IMR-90 (cell line): ENCODE results near the gene BMX. TPM values are rescaled to one million over a fixed set of nuclear protein-coding genes. Genes with fewer than 3 reads are reported as not detected.

Source experiments
- ATAC-seq: fragments of 200-7000 bp; cut with Tn5 transposase; 2 replicates; pipeline ENCODE4 v1.9.1; 2020; ENCODE audit warnings: low read depth, mild to moderate bottlenecking, moderate library complexity
- BruUV-seq: library from RNA; stranded (reverse); fragments of 400-500 nt; replicated peaks from 2 replicates; lab custom pipeline; 2021; lab: Mats Ljungman, UMichigan
- CTCF ChIA-PET: fragments of 300-600 bp; formaldehyde crosslinking; extraction: SDS; loops from one replicate; lab custom pipeline; 2021; ENCODE audit warnings: antibody characterized with exemption; lab: Yijun Ruan, JAX
- POLR2A ChIA-PET: fragments of 300-600 bp; sonication (Branson Sonifier 250); formaldehyde crosslinking; loops from one replicate; lab custom pipeline; 2022; ENCODE audit warnings: antibody characterized with exemption; ENCODE audit not compliant: unreplicated experiment; lab: Charles Lee
- DNase-seq: peaks from one replicate; pipeline ENCODE4 v3.0.0; 2013
- H2AFZ ChIP-seq: replicated peaks from 2 replicates; pipeline ENCODE3; 2013; ENCODE audit warnings: low read length, mild to moderate bottlenecking; ENCODE audit not compliant: poor library complexity
- H2AK5ac ChIP-seq: 2 replicates; pipeline ENCODE4 v1.6.1; 2013; ENCODE audit warnings: low read depth, low read length, inconsistent platforms
- H2AK9ac ChIP-seq: replicated peaks from 2 replicates; pipeline ENCODE3; 2013; ENCODE audit warnings: mild to moderate bottlenecking, low read depth, low read length, moderate library complexity; ENCODE audit not compliant: poor library complexity
- H2BK120ac ChIP-seq: 2 replicates; pipeline ENCODE4 v1.6.1; 2013; ENCODE audit warnings: low read depth, low read length, inconsistent platforms
- H2BK15ac ChIP-seq: 3 replicates; pipeline ENCODE4 v1.6.1; 2013; ENCODE audit warnings: low read depth, low read length, inconsistent platforms
- H2BK20ac ChIP-seq: 2 replicates; pipeline ENCODE4 v1.6.1; 2013; ENCODE audit warnings: low read depth, mild to moderate bottlenecking, inconsistent platforms, low read length, moderate library complexity
- H2BK5ac ChIP-seq: 2 replicates; pipeline ENCODE4 v1.6.1; 2013; ENCODE audit warnings: mild to moderate bottlenecking, low read depth, low read length, inconsistent platforms; ENCODE audit not compliant: poor library complexity, severe bottlenecking
- H3K14ac ChIP-seq: replicated peaks from 2 replicates; pipeline ENCODE4 v1.6.1; 2013; ENCODE audit warnings: low read depth, low read length, inconsistent platforms
- H3K18ac ChIP-seq: 2 replicates; pipeline ENCODE4 v1.6.1; 2013; ENCODE audit warnings: low read depth, low read length, control low read depth
- H3K23ac ChIP-seq: 2 replicates; pipeline ENCODE4 v1.6.1; 2013; ENCODE audit warnings: low read depth, low read length, inconsistent platforms
- H3K27ac ChIP-seq: 2 replicates; pipeline ENCODE4 v1.5.1; 2013; ENCODE audit warnings: mild to moderate bottlenecking, control low read depth, low read length; ENCODE audit not compliant: insufficient read depth
- H3K27me3 ChIP-seq: 2 replicates; pipeline ENCODE4 v1.6.1; 2013; ENCODE audit warnings: low read length; ENCODE audit not compliant: control insufficient read depth, insufficient read depth
- H3K36me3 ChIP-seq: 2 replicates; pipeline ENCODE4 v1.6.1; 2013; ENCODE audit warnings: low read length, mixed read lengths; ENCODE audit not compliant: control insufficient read depth, insufficient read depth
- H3K4ac ChIP-seq: 2 replicates; pipeline ENCODE4 v1.6.1; 2013; ENCODE audit warnings: low read depth, low read length, inconsistent platforms
- H3K4me1 ChIP-seq: 2 replicates; pipeline ENCODE4 v1.6.1; 2013; ENCODE audit warnings: low read length, mixed read lengths; ENCODE audit not compliant: control insufficient read depth, insufficient read depth
- H3K4me2 ChIP-seq: 2 replicates; pipeline ENCODE4 v1.6.1; 2013; ENCODE audit warnings: low read depth, mild to moderate bottlenecking, control low read depth, low read length, moderate library complexity
- H3K4me3 ChIP-seq: 2 replicates; pipeline ENCODE4 v1.5.1; 2013; ENCODE audit warnings: low read depth, mild to moderate bottlenecking, control low read depth, low read length, moderate library complexity; ENCODE audit not compliant: insufficient read depth
- H3K56ac ChIP-seq: 2 replicates; pipeline ENCODE4 v1.6.1; 2013; ENCODE audit warnings: low read length, inconsistent platforms; ENCODE audit not compliant: insufficient read depth; ENCODE audit errors: extremely low read depth
- H3K79me1 ChIP-seq, 2 experiments: 2 replicates each; pipeline ENCODE4 v1.6.1; 2013; ENCODE audit warnings: low read length in 2 of 2, inconsistent platforms in 1 of 2, low read depth in 1 of 2
- H3K9ac ChIP-seq: 2 replicates; pipeline ENCODE4 v1.6.1; 2013; ENCODE audit warnings: low read depth, low read length, control low read depth
- H3K9me1 ChIP-seq: 2 replicates; pipeline ENCODE4 v1.6.1; 2013; ENCODE audit warnings: low read length, inconsistent platforms; ENCODE audit not compliant: insufficient read depth
- H3K9me3 ChIP-seq: 2 replicates; pipeline ENCODE4 v1.6.1; 2013; ENCODE audit warnings: low read length; ENCODE audit not compliant: control insufficient read depth, insufficient read depth
- H4K20me1 ChIP-seq: 2 replicates; pipeline ENCODE4 v1.6.1; 2013; ENCODE audit warnings: low read length, inconsistent platforms; ENCODE audit not compliant: insufficient read depth
- H4K5ac ChIP-seq: 2 replicates; pipeline ENCODE4 v1.6.1; 2013; ENCODE audit warnings: mild to moderate bottlenecking, low read depth, low read length, control low read depth
- H4K8ac ChIP-seq, 2 experiments: 2 replicates each; pipeline ENCODE4 v1.6.1; 2013; ENCODE audit warnings: low read depth in 2 of 2, low read length in 2 of 2, control low read depth in 1 of 2, inconsistent platforms in 1 of 2
- H4K91ac ChIP-seq: 2 replicates; pipeline ENCODE4 v1.6.1; 2013; ENCODE audit warnings: low read depth, low read length, inconsistent platforms; ENCODE audit not compliant: insufficient read depth
- CEBPB ChIP-seq: IDR thresholded peaks from 2 replicates; pipeline ENCODE4 v1.6.1; 2012; ENCODE audit warnings: low read depth, low read length, improper control_type of control experiment
- FOS ChIP-seq: fragments of 150-350 bp; IDR thresholded peaks from 2 replicates; pipeline ENCODE4 v1.6.1; 2016; ENCODE audit warnings: low read depth, low read length
- POLR2A ChIP-seq: IDR thresholded peaks from 2 replicates; pipeline ENCODE4 v1.6.1; 2012; ENCODE audit warnings: mild to moderate bottlenecking, low read depth, low read length
- dilution Hi-C: fragments of 300-500 bp; cut with HindIII; formaldehyde crosslinking; loops from one replicate; pipeline ENCODE4 v1.14.3; 2018; ENCODE audit warnings: low sequenced_read_pairs; ENCODE audit not compliant: unreplicated experiment
- in situ Hi-C: fragments of 300-500 bp; cut with MboI; formaldehyde crosslinking; loops from 3 replicates; pipeline ENCODE4 v1.14.3; 2019; ENCODE audit warnings: low sequenced_read_pairs, inconsistent platforms, mixed read lengths
- intact Hi-C: fragments of 100-400 bp; cut with micrococcal nuclease; formaldehyde crosslinking; loops from 2 replicates; pipeline ENCODE4 v1.10.0; 2022
- polyA plus RNA-seq, 3 experiments: library from polyadenylated mRNA; depleted of rRNA; stranded (reverse); fragments of >200 nt; gene quantifications; 2 replicates each; pipeline ENCODE4 v1.2.3, GENCODE V29; 2012; ENCODE audit warnings: low replicate concordance in 1 of 3
- total RNA-seq: library from RNA; depleted of rRNA; stranded (reverse); fragments of >200 nt; gene quantifications from 2 replicates; pipeline ENCODE4 v1.2.3, GENCODE V29; 2012

Gene BMX
- total and polyA plus RNA-seq, 2 of the 4 experiments (the other 2 are of a cell fraction): not detected

DNA sequence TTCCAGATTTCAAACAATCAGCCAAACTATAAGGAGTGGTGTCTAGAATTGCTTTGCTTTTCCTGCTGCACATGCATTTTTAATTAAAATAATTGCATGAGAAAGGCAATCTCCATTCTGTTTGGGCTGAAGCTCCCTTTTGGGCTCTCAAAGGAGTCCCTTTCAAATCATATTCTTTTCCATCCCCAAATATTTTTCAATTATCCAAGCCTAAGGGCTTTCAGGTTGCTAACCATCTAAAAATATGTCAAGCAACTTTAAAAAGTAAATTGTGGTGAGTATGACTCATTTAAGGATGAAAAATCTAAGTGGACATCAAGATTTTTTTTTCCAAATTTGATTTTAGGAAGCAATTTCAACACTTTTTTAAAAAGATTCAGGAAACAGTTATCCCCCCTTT is 35.9 kb upstream of the BMX start:
- BruUV-seq: no TSS peak
- Histone ChIP-seq H2AK5ac (no peak overlapping the region), H3K4me1 (peaks cover 2% of the 10 kb centered on the region), H2BK15ac (no peak overlapping the region), H3K27me3 (peaks cover 2% of the 10 kb centered on the region; the same call in 1 of the 2 replicates), H4K91ac (no peak overlapping the region), H2AK9ac (no peak overlapping the region), H4K20me1 (no peaks in the 10 kb centered on the region), H3K27ac (no peak overlapping the region), H3K9ac (no peak overlapping the region), H3K14ac (no peak overlapping the region), H3K4me3 (no peak overlapping the region), H2BK5ac (no peak overlapping the region), H2BK20ac (no peak overlapping the region), H3K9me3 (no peaks in the 10 kb centered on the region), H4K5ac (no peak overlapping the region), H3K23ac (no peak overlapping the region), H3K18ac (no peak overlapping the region), H3K36me3 (no peaks in the 10 kb centered on the region), H3K9me1 (no peaks in the 10 kb centered on the region), H3K4ac (no peak overlapping the region), H3K4me2 (no peak overlapping the region), H4K8ac (no peak overlapping the region), H3K56ac (no peak overlapping the region), H2BK120ac (no peak overlapping the region), H2AFZ (no peak overlapping the region), H3K79me1 (no peaks in the 10 kb centered on the region)
- CTCF ChIA-PET: interaction anchor here (0.9 kb wide), 1 partner anchor 116 kb away, joined by 4 read pairs; no protein-coding TSS in a partner anchor
- ATAC-seq (no peak), DNase-seq (peak; percentile 11)
- dilution Hi-C loops: no loop called here
- in situ Hi-C loops: loop anchor here (5.0 kb wide), 1 partner anchor 117 kb away; no protein-coding TSS in a partner anchor
- POLR2A ChIA-PET: no interaction called here
- intact Hi-C loops: loop anchor here (5.0 kb wide), 1 partner anchor 62 kb away; no protein-coding TSS in a partner anchor
- TF ChIP-seq FOS: no peak
- no peak for TF ChIP-seq POLR2A
- no peak for TF ChIP-seq CEBPB
